MCF 10A (cell line): ENCODE data around the gene PPP2R5C. TPM values are rescaled to one million over a fixed set of nuclear protein-coding genes. Genes with fewer than 3 reads are reported as not detected.

Experiments
- BruUV-seq: library from RNA; stranded (reverse); fragments of 400-500 nt; replicated peaks from 2 replicates; lab custom pipeline; 2021; lab: Mats Ljungman, UMichigan
- CTCF ChIA-PET: fragments of 300-600 bp; sonication (Branson Sonifier 250); formaldehyde crosslinking; extraction: SDS; loops from one replicate; lab custom pipeline; 2021; ENCODE audit warnings: antibody characterized with exemption, inconsistent platforms; lab: Yijun Ruan, JAX
- POLR2A ChIA-PET: fragments of 300-600, 350-650 bp; sonication (Branson Sonifier 250); formaldehyde crosslinking; extraction: SDS; loops from one replicate; lab custom pipeline; 2020; ENCODE audit warnings: antibody characterized with exemption, inconsistent platforms; lab: Yijun Ruan, JAX
- DNase-seq: peaks from one replicate; pipeline ENCODE4 v3.0.0-alpha.2; 2018; ENCODE audit not compliant: unreplicated experiment
- H3K27ac Mint-ChIP-seq: one replicate; pipeline ENCODE4 v1.8.0; 2022; ENCODE audit warnings: mild to moderate bottlenecking, low read depth, mixed read lengths; ENCODE audit not compliant: unreplicated experiment
- H3K27me3 Mint-ChIP-seq: one replicate; pipeline ENCODE4 v1.8.0; 2022; ENCODE audit warnings: mixed read lengths; ENCODE audit not compliant: insufficient read depth, unreplicated experiment
- H3K36me3 Mint-ChIP-seq: one replicate; pipeline ENCODE4 v1.8.0; 2022; ENCODE audit warnings: mild to moderate bottlenecking, moderate library complexity, mixed read lengths; ENCODE audit not compliant: insufficient read depth, unreplicated experiment
- H3K4me1 Mint-ChIP-seq: one replicate; pipeline ENCODE4 v1.8.0; 2022; ENCODE audit warnings: mixed read lengths; ENCODE audit not compliant: insufficient read depth, unreplicated experiment
- H3K4me3 Mint-ChIP-seq: one replicate; pipeline ENCODE4 v1.8.0; 2022; ENCODE audit warnings: mild to moderate bottlenecking, moderate library complexity, mixed read lengths; ENCODE audit not compliant: unreplicated experiment
- H3K9me3 Mint-ChIP-seq: one replicate; pipeline ENCODE4 v1.8.0; 2022; ENCODE audit warnings: mixed read lengths; ENCODE audit not compliant: unreplicated experiment
- intact Hi-C: fragments of 100-400 bp; cut with micrococcal nuclease; formaldehyde crosslinking; loops from 2 replicates; pipeline ENCODE4 v1.14.1; 2022
- total RNA-seq: library from RNA; stranded (reverse); gene quantifications from 2 replicates; pipeline ENCODE4 v1.2.3, GENCODE V29; 2022
- TF ChIP-seq, protein P1 (sequence below): fragments of 200-600 bp; IDR thresholded peaks from one replicate; pipeline ENCODE4 v1.8.0; 2022; ENCODE audit warnings: antibody characterized with exemption, mild to moderate bottlenecking; ENCODE audit not compliant: unreplicated experiment

PPP2R5C gene
- total RNA-seq, 1 experiment from 2014 or later = 118 TPM

DNA sequence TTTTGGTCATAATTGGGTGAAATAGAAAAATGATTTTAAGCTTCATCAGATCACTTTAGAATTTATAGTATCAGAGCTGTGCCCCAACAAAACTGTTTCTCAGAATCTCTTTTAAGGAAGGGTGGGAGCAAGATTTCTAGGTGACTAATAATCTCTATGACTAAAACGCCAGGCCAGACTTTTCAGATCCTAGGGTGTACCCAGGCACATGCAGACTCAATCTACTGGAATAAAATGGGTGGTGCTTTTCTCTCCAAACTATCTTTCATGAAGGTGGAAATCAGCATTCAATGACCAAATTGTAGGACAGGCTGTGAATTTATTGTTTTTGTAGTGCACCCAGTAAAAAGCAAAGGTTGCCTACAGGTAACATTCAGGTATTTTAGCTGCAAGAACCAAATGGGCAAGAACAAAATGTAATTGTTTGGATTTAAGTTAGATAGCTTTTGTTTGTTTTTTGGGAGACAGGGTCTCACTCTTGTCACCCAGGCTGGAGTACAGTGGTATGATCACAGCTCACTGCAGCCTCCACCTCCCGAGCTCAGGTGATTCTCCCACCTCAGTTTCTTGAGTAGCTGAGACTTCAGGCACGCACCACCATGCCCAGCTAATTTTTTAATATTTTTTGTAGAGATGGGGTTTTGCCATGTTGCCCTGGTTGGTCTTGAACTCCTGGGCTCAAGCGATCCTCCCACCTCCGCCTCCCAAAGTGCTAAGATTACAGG lies 49.5 kb downstream of the PPP2R5C start:
- TF ChIP-seq, protein P1, sequence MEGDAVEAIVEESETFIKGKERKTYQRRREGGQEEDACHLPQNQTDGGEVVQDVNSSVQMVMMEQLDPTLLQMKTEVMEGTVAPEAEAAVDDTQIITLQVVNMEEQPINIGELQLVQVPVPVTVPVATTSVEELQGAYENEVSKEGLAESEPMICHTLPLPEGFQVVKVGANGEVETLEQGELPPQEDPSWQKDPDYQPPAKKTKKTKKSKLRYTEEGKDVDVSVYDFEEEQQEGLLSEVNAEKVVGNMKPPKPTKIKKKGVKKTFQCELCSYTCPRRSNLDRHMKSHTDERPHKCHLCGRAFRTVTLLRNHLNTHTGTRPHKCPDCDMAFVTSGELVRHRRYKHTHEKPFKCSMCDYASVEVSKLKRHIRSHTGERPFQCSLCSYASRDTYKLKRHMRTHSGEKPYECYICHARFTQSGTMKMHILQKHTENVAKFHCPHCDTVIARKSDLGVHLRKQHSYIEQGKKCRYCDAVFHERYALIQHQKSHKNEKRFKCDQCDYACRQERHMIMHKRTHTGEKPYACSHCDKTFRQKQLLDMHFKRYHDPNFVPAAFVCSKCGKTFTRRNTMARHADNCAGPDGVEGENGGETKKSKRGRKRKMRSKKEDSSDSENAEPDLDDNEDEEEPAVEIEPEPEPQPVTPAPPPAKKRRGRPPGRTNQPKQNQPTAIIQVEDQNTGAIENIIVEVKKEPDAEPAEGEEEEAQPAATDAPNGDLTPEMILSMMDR = no peak
- ChIA-PET POLR2A (interaction anchor here (0.6 to 4.7 kb wide), 17 partner anchors 13 to 1689 kb away, joined by 3 to 61 read pairs (median 8); no protein-coding TSS in a partner anchor), CTCF (interaction anchor here (0.5 kb wide), 1 partner anchor 147 kb away, joined by 4 read pairs; no protein-coding TSS in a partner anchor)
- no TSS peak for BruUV-seq
- peak; percentile 36 for DNase-seq
- intact Hi-C loops = loop anchor here (2.0 kb wide), 1 partner anchor 40 kb away; no protein-coding TSS in a partner anchor
- Mint-ChIP-seq H3K4me3 (peak overlapping the region; percentile 96), H3K9me3 (no peaks in the 10 kb centered on the region), H3K27ac (peak overlapping the region; percentile 98), H3K4me1 (peaks cover 19% of the 10 kb centered on the region), H3K36me3 (peaks cover 21% of the 10 kb centered on the region), H3K27me3 (no peaks in the 10 kb centered on the region)

DNA sequence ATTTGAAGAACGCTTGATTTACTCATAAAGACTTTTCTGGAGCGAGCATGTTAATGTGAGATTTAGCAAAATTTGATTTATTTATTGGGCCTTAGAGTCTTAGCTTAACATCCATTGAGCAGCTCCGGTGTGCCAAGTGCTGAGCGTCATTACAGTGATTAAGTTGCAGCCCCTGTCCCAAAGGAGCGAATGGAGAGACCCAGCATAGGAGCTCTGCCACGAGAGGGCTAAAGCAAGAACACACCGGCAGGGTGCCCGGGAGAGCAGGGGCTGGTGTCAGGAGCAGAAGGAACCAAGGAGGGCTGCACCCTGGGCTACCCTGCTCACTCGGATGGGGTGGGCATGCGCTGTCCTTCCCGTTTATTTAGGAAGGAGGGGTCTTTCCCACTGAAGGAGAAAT lies 50.6 kb downstream of the PPP2R5C start:
- no TSS peak for BruUV-seq
- H3K4me3 Mint-ChIP-seq = peak overlapping the region; percentile 96
- POLR2A ChIA-PET = interaction anchor here (0.6 to 1.8 kb wide), 2 partner anchors 12 to 136 kb away, joined by 3 to 7 read pairs; no protein-coding TSS in a partner anchor
- CTCF ChIA-PET = no interaction called here
- TF ChIP-seq, protein P1 = no peak
- peak overlapping the region; percentile 44 for H3K27ac Mint-ChIP-seq
- H3K27me3 Mint-ChIP-seq = no peaks in the 10 kb centered on the region
- peaks cover 19% of the 10 kb centered on the region for H3K4me1 Mint-ChIP-seq
- H3K9me3 Mint-ChIP-seq = no peaks in the 10 kb centered on the region
- H3K36me3 Mint-ChIP-seq = peaks cover 21% of the 10 kb centered on the region
- intact Hi-C loops = no loop called here
- DNase-seq = no peak

DNA sequence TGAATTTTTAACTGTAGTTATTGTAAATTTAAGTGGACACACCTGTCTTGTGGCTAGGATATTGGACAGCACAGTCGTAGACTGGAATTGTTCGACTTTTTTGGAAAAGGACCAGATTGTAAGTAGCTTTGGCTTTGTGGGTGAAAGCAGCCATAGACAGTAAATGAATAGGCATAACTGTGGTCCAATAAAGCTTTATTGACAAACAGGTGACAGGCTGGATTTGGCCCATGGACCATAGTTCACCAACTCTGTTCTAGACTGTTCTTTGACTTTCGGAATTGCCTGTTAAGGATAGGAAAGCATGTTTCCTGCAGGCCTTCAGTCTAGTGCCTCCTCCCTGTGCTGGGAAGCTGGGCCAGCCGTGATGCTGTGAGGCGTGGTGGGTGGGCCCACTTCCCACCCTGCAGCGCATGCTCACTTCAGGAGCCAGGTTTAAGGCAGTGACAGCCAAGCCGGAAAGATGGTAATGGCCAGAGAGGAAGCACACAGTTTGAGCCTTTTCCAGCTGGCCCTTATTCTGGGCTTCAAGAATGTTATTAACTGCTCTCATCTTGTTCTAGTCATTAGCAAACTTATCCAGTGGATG lies 51.8 kb downstream of the PPP2R5C start:
- DNase-seq = no peak
- ChIA-PET POLR2A (interaction anchor here (0.6 to 1.1 kb wide), 4 partner anchors 10 to 91 kb away, joined by 3 read pairs; no protein-coding TSS in a partner anchor), CTCF (interaction anchor here (0.7 to 2.3 kb wide), 4 partner anchors 21 to 106 kb away, joined by 3 to 10 read pairs (median 3); no protein-coding TSS in a partner anchor)
- no TSS peak for BruUV-seq
- TF ChIP-seq, protein P1 = no peak
- Mint-ChIP-seq H3K9me3 (no peaks in the 10 kb centered on the region), H3K4me1 (peaks cover 19% of the 10 kb centered on the region), H3K27ac (no peak overlapping the region), H3K36me3 (peaks cover 21% of the 10 kb centered on the region), H3K4me3 (no peak overlapping the region), H3K27me3 (no peaks in the 10 kb centered on the region)
- intact Hi-C loops = no loop called here

DNA sequence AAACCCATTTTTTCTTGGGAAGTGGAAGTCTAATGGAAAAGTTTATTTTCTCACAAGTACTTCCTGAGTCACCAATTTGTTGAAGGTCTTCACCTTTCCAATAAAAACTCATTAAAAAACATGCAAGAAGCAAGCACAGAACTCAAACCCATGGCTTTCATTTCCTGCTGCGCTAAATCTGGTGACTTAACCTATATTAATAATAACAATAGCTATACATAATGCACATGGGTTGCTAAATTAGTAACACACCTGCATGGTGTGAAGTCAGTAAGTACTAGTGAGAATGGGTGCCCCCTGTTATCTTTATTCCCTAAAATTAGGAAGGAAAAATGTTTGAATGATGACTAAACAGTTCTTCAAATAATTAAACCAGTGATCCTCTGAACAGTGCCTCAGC lies 52.3 kb downstream of the PPP2R5C start:
- Mint-ChIP-seq H3K27ac (no peak overlapping the region), H3K4me1 (peaks cover 19% of the 10 kb centered on the region), H3K4me3 (no peak overlapping the region), H3K9me3 (no peaks in the 10 kb centered on the region), H3K27me3 (no peaks in the 10 kb centered on the region), H3K36me3 (peaks cover 22% of the 10 kb centered on the region)
- CTCF ChIA-PET = interaction anchor here (1.1 to 2.3 kb wide), 3 partner anchors 22 to 106 kb away, joined by 3 to 10 read pairs (median 3); no protein-coding TSS in a partner anchor
- BruUV-seq = no TSS peak
- intact Hi-C loops = no loop called here
- TF ChIP-seq, protein P1 = no peak
- POLR2A ChIA-PET = interaction anchor here (0.6 to 1.1 kb wide), 4 partner anchors 20 to 91 kb away, joined by 3 read pairs; no protein-coding TSS in a partner anchor
- DNase-seq = no peak
